K562 (cell line): Measurements from ENCODE around the gene ARHGAP23. TPM values are rescaled to one million over a fixed set of nuclear protein-coding genes. Genes with fewer than 3 reads are reported as not detected.

Experiments
- polyA plus RNA-seq, 8 experiments: library from polyadenylated mRNA; depleted of rRNA in 4 of 8; stranded (reverse) in 5 of 8; unstranded in 3 of 8; fragments of >200 nt; fragmentation: Nextera tagmentation in 2 of 8; fragmentation: Illumina TruSeq in 1 of 8; extraction: Ambion mirVana in 2 of 8; extraction: Trizol in 1 of 8; gene quantifications; 2 replicates each; pipeline versions ENCODE4 v1.2.1 to v1.2.3, GENCODE V29; 2011 to 2014; ENCODE audit warnings: inconsistent platforms in 1 of 8, missing spikeins in 1 of 8
- total RNA-seq, 7 experiments: library from RNA; depleted of rRNA in 6 of 7; stranded (reverse); fragments of >200 nt in 6 of 7; fragmentation: Illumina TruSeq in 2 of 7; extraction: Trizol in 2 of 7; gene quantifications; 2 replicates each; pipeline versions ENCODE4 v1.2.1 to v1.2.3, GENCODE V29; 2011 to 2021; ENCODE audit warnings: low replicate concordance in 1 of 7
- TF ChIP-seq, protein P1 (sequence below): fragments of 200-600 bp; sonication (generic); IDR thresholded peaks from one replicate; pipeline ENCODE4 v1.6.1; 2012; ENCODE audit warnings: mild to moderate bottlenecking, low read depth, low read length, inconsistent platforms

ARHGAP23 gene
- total and polyA plus RNA-seq, 9 of the 15 experiments (the other 6 are each of a cell fraction or from before 2014, with no cell fraction given), result 0.01 to 2.7 (median 0.70) TPM

DNA sequence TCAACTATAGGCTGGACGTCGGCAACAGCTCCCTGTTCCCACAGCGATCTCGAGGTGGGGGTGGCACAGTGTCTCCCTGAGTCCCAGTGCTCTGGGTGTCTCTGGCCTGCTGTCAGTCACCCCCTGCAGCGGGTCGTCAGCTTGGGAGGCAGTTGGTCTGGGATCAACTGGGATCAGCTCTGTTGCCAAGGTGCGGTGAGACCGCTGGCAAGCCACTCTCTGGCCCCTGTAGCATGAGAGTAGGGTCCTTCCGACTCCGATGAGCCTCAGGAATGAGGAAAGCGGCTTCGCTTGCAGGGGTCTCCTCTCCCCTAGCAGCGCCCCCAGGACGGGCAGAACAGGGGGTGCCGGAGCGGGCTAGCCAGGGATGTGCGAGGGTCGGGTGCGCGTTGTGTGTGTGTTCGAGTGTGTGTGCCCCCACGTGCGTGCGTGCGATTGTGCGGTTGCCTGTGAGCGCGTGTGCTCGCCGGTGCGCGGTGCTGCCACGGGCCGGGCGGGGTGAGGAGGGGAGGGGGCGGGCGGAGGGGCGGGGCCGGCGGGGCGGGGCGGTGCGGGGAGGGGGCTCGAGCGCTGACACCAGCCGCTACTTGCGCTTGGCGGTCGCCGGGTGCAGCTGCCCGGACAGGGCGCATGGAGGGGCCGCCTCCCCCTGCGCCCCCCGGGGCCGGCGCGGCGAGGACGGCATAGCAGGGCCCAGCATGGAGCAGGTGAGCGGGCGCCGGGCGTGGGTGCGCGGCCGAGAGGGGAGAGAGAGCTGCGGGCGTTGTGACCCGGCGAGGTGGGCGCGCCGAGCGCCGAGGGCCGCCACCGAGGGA, 9.4 kb upstream of the ARHGAP23 start (continued):
- TF ChIP-seq, protein P1, sequence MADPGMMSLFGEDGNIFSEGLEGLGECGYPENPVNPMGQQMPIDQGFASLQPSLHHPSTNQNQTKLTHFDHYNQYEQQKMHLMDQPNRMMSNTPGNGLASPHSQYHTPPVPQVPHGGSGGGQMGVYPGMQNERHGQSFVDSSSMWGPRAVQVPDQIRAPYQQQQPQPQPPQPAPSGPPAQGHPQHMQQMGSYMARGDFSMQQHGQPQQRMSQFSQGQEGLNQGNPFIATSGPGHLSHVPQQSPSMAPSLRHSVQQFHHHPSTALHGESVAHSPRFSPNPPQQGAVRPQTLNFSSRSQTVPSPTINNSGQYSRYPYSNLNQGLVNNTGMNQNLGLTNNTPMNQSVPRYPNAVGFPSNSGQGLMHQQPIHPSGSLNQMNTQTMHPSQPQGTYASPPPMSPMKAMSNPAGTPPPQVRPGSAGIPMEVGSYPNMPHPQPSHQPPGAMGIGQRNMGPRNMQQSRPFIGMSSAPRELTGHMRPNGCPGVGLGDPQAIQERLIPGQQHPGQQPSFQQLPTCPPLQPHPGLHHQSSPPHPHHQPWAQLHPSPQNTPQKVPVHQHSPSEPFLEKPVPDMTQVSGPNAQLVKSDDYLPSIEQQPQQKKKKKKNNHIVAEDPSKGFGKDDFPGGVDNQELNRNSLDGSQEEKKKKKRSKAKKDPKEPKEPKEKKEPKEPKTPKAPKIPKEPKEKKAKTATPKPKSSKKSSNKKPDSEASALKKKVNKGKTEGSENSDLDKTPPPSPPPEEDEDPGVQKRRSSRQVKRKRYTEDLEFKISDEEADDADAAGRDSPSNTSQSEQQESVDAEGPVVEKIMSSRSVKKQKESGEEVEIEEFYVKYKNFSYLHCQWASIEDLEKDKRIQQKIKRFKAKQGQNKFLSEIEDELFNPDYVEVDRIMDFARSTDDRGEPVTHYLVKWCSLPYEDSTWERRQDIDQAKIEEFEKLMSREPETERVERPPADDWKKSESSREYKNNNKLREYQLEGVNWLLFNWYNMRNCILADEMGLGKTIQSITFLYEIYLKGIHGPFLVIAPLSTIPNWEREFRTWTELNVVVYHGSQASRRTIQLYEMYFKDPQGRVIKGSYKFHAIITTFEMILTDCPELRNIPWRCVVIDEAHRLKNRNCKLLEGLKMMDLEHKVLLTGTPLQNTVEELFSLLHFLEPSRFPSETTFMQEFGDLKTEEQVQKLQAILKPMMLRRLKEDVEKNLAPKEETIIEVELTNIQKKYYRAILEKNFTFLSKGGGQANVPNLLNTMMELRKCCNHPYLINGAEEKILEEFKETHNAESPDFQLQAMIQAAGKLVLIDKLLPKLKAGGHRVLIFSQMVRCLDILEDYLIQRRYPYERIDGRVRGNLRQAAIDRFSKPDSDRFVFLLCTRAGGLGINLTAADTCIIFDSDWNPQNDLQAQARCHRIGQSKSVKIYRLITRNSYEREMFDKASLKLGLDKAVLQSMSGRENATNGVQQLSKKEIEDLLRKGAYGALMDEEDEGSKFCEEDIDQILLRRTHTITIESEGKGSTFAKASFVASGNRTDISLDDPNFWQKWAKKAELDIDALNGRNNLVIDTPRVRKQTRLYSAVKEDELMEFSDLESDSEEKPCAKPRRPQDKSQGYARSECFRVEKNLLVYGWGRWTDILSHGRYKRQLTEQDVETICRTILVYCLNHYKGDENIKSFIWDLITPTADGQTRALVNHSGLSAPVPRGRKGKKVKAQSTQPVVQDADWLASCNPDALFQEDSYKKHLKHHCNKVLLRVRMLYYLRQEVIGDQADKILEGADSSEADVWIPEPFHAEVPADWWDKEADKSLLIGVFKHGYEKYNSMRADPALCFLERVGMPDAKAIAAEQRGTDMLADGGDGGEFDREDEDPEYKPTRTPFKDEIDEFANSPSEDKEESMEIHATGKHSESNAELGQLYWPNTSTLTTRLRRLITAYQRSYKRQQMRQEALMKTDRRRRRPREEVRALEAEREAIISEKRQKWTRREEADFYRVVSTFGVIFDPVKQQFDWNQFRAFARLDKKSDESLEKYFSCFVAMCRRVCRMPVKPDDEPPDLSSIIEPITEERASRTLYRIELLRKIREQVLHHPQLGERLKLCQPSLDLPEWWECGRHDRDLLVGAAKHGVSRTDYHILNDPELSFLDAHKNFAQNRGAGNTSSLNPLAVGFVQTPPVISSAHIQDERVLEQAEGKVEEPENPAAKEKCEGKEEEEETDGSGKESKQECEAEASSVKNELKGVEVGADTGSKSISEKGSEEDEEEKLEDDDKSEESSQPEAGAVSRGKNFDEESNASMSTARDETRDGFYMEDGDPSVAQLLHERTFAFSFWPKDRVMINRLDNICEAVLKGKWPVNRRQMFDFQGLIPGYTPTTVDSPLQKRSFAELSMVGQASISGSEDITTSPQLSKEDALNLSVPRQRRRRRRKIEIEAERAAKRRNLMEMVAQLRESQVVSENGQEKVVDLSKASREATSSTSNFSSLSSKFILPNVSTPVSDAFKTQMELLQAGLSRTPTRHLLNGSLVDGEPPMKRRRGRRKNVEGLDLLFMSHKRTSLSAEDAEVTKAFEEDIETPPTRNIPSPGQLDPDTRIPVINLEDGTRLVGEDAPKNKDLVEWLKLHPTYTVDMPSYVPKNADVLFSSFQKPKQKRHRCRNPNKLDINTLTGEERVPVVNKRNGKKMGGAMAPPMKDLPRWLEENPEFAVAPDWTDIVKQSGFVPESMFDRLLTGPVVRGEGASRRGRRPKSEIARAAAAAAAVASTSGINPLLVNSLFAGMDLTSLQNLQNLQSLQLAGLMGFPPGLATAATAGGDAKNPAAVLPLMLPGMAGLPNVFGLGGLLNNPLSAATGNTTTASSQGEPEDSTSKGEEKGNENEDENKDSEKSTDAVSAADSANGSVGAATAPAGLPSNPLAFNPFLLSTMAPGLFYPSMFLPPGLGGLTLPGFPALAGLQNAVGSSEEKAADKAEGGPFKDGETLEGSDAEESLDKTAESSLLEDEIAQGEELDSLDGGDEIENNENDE, result no peak
